ENCODE results near the gene KLF2.

GRCh38 chr19:16373532-16373931, 48.9 kb downstream of the KLF2 start:
- no peak for TF ChIP-seq CTCF (IDR thresholded peaks at IDR 0.05)
- no peak for TF ChIP-seq POLR2A (IDR thresholded peaks at IDR 0.05; ENCODE audit: low read depth)
- TF ChIP-seq POLR2AphosphoS5 (IDR thresholded peaks at IDR 0.05): peak; percentile 34 to 76
